ENCODE data around the gene MICU1. TPM values are rescaled to one million over a fixed set of nuclear protein-coding genes. Genes with fewer than 3 reads are reported as not detected.
"Not testable (repeated sequence)": the region's sequence is repeated elsewhere in the genome, so short reads cannot be mapped to it uniquely, and the experiment has no call there.

MICU1 gene
- total RNA-seq, 1 experiment from 2014 or later = 70.5 TPM

DNA sequence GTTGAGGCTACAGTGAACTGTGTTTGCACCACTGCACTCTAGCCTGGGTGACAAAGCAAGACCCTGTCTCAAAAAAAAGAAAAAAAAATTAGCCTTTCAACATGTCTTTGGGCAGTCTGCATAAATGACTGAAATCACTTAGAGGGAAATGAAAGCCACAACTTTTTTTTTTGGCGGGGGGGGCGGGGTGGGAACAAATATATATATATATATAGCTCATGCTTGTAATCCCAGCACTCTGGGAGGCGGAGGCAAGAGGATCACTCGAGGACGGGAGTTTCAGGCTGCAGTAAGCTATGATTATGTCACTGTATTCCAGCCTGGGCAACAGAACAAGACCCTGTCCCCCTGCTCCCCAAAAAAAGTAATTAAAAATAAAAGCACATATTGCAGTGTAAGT lies 23.4 kb upstream of the MICU1 start:
- Histone ChIP-seq H3K27me3 (ENCODE audit: insufficient read depth, low read depth) (no peaks in the 10 kb centered on the region), H3K4me3 (no peak overlapping the region), H2AFZ (no peak overlapping the region), H3K79me2 (ENCODE audit: low read depth) (no peaks in the 10 kb centered on the region), H3K27ac (no peak overlapping the region), H3K4me1 (replicated peaks; ENCODE audit: insufficient read depth) (no peaks in the 10 kb centered on the region), H3K4me2 (no peak overlapping the region), H3K9me2 (ENCODE audit: insufficient read depth) (no peaks in the 10 kb centered on the region), H3F3A (ENCODE audit: insufficient read depth, low read depth) (no peaks in the 10 kb centered on the region), H3K36me3 (ENCODE audit: low read depth) (no peaks in the 10 kb centered on the region), H3K9me3 (ENCODE audit: insufficient read depth, low read depth) (no peaks in the 10 kb centered on the region), H4K20me1 (ENCODE audit: insufficient read depth) (no peaks in the 10 kb centered on the region)
- BruUV-seq (replicated peaks) = no TSS peak
- ChIA-PET CTCF (no interaction called here), POLR2A (ENCODE audit: unreplicated experiment) (interaction anchor here (0.6 to 0.7 kb wide), 3 partner anchors 12 to 1153 kb away, joined by 3 to 13 read pairs (median 8); no protein-coding TSS in a partner anchor)
- TF ChIP-seq EZH2 (IDR thresholded peaks at IDR 0.05; ENCODE audit: low read depth) = no peak
- no peak for TF ChIP-seq CTCF (conservative IDR thresholded peaks at IDR 0.05)
- DNase-seq = no peak
- intact Hi-C loops (cut with micrococcal nuclease; ENCODE audit: unreplicated experiment) = no loop called here

- Histone ChIP-seq H3K9me2 (ENCODE audit: insufficient read depth) (no peaks in the 10 kb centered on the region), H3K36me3 (ENCODE audit: low read depth) (no peaks in the 10 kb centered on the region), H3K4me1 (replicated peaks; ENCODE audit: insufficient read depth) (no peaks in the 10 kb centered on the region), H3K27ac (no peak overlapping the region), H3K9me3 (ENCODE audit: insufficient read depth, low read depth) (no peaks in the 10 kb centered on the region), H3K4me2 (no peak overlapping the region), H3K4me3 (no peak overlapping the region), H3K27me3 (ENCODE audit: insufficient read depth, low read depth) (no peaks in the 10 kb centered on the region), H3F3A (ENCODE audit: insufficient read depth, low read depth) (no peaks in the 10 kb centered on the region), H2AFZ (no peak overlapping the region), H4K20me1 (ENCODE audit: insufficient read depth) (no peaks in the 10 kb centered on the region), H3K79me2 (ENCODE audit: low read depth) (no peaks in the 10 kb centered on the region)
- no peak for DNase-seq
- no TSS peak for BruUV-seq (replicated peaks)
- TF ChIP-seq CTCF (conservative IDR thresholded peaks at IDR 0.05) = no peak
- no peak for TF ChIP-seq EZH2 (IDR thresholded peaks at IDR 0.05; ENCODE audit: low read depth)
- ChIA-PET CTCF (no interaction called here), POLR2A (ENCODE audit: unreplicated experiment) (no interaction called here)
- intact Hi-C loops (cut with micrococcal nuclease; ENCODE audit: unreplicated experiment) = no loop called here
Observed at GRCh38 chr10:72648301-72648700, 22.4 kb upstream of the MICU1 start.

DNA sequence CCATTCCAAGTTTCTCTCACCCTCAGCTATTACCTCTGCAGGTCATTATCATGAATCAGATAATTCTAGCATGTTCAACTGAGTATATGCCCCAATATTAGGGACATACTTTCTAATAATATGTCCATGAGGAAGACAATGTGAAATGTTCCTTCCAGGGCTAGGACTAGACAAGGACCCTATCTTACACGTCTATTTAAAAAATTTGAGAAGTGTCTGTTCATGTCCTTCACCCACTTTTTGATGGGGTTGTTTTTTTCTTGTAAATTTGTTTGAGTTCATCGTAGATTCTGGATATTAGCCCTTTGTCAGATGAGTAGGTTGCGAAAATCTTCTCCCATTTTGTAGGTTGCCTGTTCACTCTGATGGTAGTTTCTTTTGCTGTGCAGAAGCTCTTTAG lies 21.1 kb upstream of the MICU1 start:
- H3K9me3 ChIP-seq (ENCODE audit: insufficient read depth, low read depth); H3K27ac ChIP-seq; H3K36me3 ChIP-seq (ENCODE audit: low read depth); H3K27me3 ChIP-seq (ENCODE audit: insufficient read depth, low read depth); H3K4me3 ChIP-seq; DNase-seq; H4K20me1 ChIP-seq (ENCODE audit: insufficient read depth); H3K4me1 ChIP-seq (replicated peaks; ENCODE audit: insufficient read depth); intact Hi-C loops (cut with micrococcal nuclease; ENCODE audit: unreplicated experiment); POLR2A ChIA-PET (ENCODE audit: unreplicated experiment); H3F3A ChIP-seq (ENCODE audit: insufficient read depth, low read depth); H3K9me2 ChIP-seq (ENCODE audit: insufficient read depth); BruUV-seq (replicated peaks); H2AFZ ChIP-seq; H3K79me2 ChIP-seq (ENCODE audit: low read depth); H3K4me2 ChIP-seq; CTCF ChIA-PET: not testable (repeated sequence)

GRCh38 chr10:72645263-72645858 lies 19.5 kb upstream of the MICU1 start:
- H3K4me3 ChIP-seq = no peak overlapping the region
- no peak overlapping the region for H3K27ac ChIP-seq
- TF ChIP-seq CTCF (conservative IDR thresholded peaks at IDR 0.05) (no peak), EZH2 (IDR thresholded peaks at IDR 0.05; ENCODE audit: low read depth) (no peak)
- BruUV-seq (replicated peaks) = no TSS peak
- no peaks in the 10 kb centered on the region for H4K20me1 ChIP-seq (ENCODE audit: insufficient read depth)
- no peaks in the 10 kb centered on the region for H3K36me3 ChIP-seq (ENCODE audit: low read depth)
- H3K9me3 ChIP-seq (ENCODE audit: insufficient read depth, low read depth) = no peaks in the 10 kb centered on the region
- H3K27me3 ChIP-seq (ENCODE audit: insufficient read depth, low read depth) = no peaks in the 10 kb centered on the region
- H3K4me1 ChIP-seq (replicated peaks; ENCODE audit: insufficient read depth) = no peaks in the 10 kb centered on the region
- intact Hi-C loops (cut with micrococcal nuclease; ENCODE audit: unreplicated experiment) = no loop called here
- no peak overlapping the region for H2AFZ ChIP-seq
- no peaks in the 10 kb centered on the region for H3F3A ChIP-seq (ENCODE audit: insufficient read depth, low read depth)
- H3K4me2 ChIP-seq = no peak overlapping the region
- no peaks in the 10 kb centered on the region for H3K79me2 ChIP-seq (ENCODE audit: low read depth)
- DNase-seq = no peak
- ChIA-PET CTCF (interaction anchor here (0.6 kb wide), 1 partner anchor 40 kb away, joined by 7 read pairs; no protein-coding TSS in a partner anchor), POLR2A (ENCODE audit: unreplicated experiment) (interaction anchor here (0.6 kb wide), 1 partner anchor 46 kb away, joined by 10 read pairs; the partner anchor contains the start of gene MCU)
- no peaks in the 10 kb centered on the region; the same call in 1 of the 2 replicates for H3K9me2 ChIP-seq (ENCODE audit: insufficient read depth)

Measured in PC-9 (cell line).